LNCaP clone FGC (cell line): ENCODE results near the gene SETD6.

Source experiments
- DNase-seq: peaks from one replicate; pipeline ENCODE4 v3.0.0-alpha.2; 2011; ENCODE audit warnings: low read depth
- H3K4me3 ChIP-seq: 2 replicates; pipeline ENCODE4 v1.5.1; 2011; ENCODE audit warnings: mild to moderate bottlenecking, low read depth, low read length, control low read depth
- CTCF ChIP-seq: IDR thresholded peaks from 2 replicates; pipeline ENCODE4 v1.5.1; 2012; ENCODE audit warnings: mild to moderate bottlenecking; ENCODE audit not compliant: control insufficient read depth, insufficient read depth; ENCODE audit errors: extremely low read depth

The SETD6 gene

GRCh38 chr16:58499092-58499511, 16.2 kb upstream of the SETD6 start:
- TF ChIP-seq CTCF: no peak
- no peak for DNase-seq
- no peak overlapping the region for H3K4me3 ChIP-seq

GRCh38 chr16:58499615-58500351, 15.5 kb upstream of the SETD6 start, which contains the start of gene NDRG4:
TSS of gene NDRG4 (plus strand) at chr16:58500143. CDS start at chr16:58500249, 106 bp downstream.
- H3K4me3 ChIP-seq: no peak within 1 kb of the TSS

GRCh38 chr16:58500430-58501241, 14.7 kb upstream of the SETD6 start:
- no peak for TF ChIP-seq CTCF
- no peak overlapping the region for H3K4me3 ChIP-seq
- no peak for DNase-seq

More at GRCh38 chr16:58499615-58500351, 15.5 kb upstream of the SETD6 start, which contains the start of gene NDRG4:
- TF ChIP-seq CTCF: no peak
- no peak for DNase-seq

- TF ChIP-seq CTCF: no peak
- H3K4me3 ChIP-seq: no peak overlapping the region
- no peak for DNase-seq
Observed at GRCh38 chr16:58501242-58502131, 13.8 kb upstream of the SETD6 start.

GRCh38 chr16:58502217-58502921, 12.9 kb upstream of the SETD6 start:
- no peak for DNase-seq
- H3K4me3 ChIP-seq: no peak overlapping the region
- TF ChIP-seq CTCF: no peak
